Left lung (tissue), 10 donors: ENCODE measurements around the gene ERAL1. TPM values are rescaled to one million over a fixed set of nuclear protein-coding genes. Genes with fewer than 3 reads are reported as not detected.

Experiments used
- ATAC-seq: fragments of 200-7000 bp; cut with Tn5 transposase; one replicate; pipeline ENCODE4 v1.9.1; 2020; ENCODE audit warnings: moderate library complexity
- DNase-seq, 4 donors: peaks; one replicate each; pipeline ENCODE4 v3.0.0-alpha.2; 2013 to 2020
- H3K27ac ChIP-seq, 2 donors: fragments of 200-600 bp; sonication (generic) in 1 of 2; one replicate each; pipeline versions ENCODE4 v1.5.0 to v1.8.0; 2020 to 2021
- H3K27me3 ChIP-seq, 2 donors: fragments of 200-600 bp; sonication (generic) in 1 of 2; one replicate each; pipeline versions ENCODE4 v1.5.0 to v1.8.0; 2020 to 2021
- H3K36me3 ChIP-seq, 2 donors: fragments of 200-600 bp; sonication (generic) in 1 of 2; one replicate each; pipeline versions ENCODE4 v1.5.0 to v1.8.0; 2020 to 2021
- H3K4me1 ChIP-seq, 2 donors: fragments of 200-600 bp; one replicate each; pipeline ENCODE4 v1.8.0; 2021
- H3K4me3 ChIP-seq, 2 donors: fragments of 200-600 bp; sonication (generic) in 1 of 2; one replicate each; pipeline versions ENCODE4 v1.5.0 to v1.8.0; 2020 to 2021; ENCODE audit warnings: mild to moderate bottlenecking in 1 of 2
- H3K9me3 ChIP-seq, 2 donors: fragments of 200-600 bp; sonication (generic) in 1 of 2; one replicate each; pipeline versions ENCODE4 v1.5.0 to v1.8.0; 2020 to 2021
- intact Hi-C, 2 donors: fragments of 100-400 bp; cut with DNase I; formaldehyde crosslinking; loops; one replicate each; pipeline versions ENCODE4 v1.11.2 to v1.14.2; 2022
- polyA plus RNA-seq, 6 donors: library from polyadenylated mRNA; unstranded; fragments of 120-200 nt; gene quantifications; one replicate each; pipeline ENCODE4 v1.2.1, GENCODE V29; 2013; ENCODE audit not compliant: insufficient read length in 6 of 6
- total RNA-seq, 2 donors: library from RNA; stranded (reverse); fragmentation: NEBNext Ultra II Directional; extraction: Animal tissue kit (Norgen Biotek cat#: 25700); gene quantifications; one replicate each; pipeline ENCODE4 v1.2.1, GENCODE V29; 2021
- TF ChIP-seq, protein P1 (sequence below), 2 donors: fragments of 200-600 bp; sonication (generic) in 1 of 2; IDR thresholded peaks; one replicate each; pipeline versions ENCODE4 v1.5.0 to v1.8.0; 2021; ENCODE audit warnings: antibody characterized with exemption in 2 of 2
- donor health status: DM: no; HTN: yes; CAD: no.
- donor health status: DM: no; HTN: no; CAD: no.

The ERAL1 gene
- total and polyA plus RNA-seq, 8 donors = 30.0 to 70.1 (median 64.4) TPM

DNA sequence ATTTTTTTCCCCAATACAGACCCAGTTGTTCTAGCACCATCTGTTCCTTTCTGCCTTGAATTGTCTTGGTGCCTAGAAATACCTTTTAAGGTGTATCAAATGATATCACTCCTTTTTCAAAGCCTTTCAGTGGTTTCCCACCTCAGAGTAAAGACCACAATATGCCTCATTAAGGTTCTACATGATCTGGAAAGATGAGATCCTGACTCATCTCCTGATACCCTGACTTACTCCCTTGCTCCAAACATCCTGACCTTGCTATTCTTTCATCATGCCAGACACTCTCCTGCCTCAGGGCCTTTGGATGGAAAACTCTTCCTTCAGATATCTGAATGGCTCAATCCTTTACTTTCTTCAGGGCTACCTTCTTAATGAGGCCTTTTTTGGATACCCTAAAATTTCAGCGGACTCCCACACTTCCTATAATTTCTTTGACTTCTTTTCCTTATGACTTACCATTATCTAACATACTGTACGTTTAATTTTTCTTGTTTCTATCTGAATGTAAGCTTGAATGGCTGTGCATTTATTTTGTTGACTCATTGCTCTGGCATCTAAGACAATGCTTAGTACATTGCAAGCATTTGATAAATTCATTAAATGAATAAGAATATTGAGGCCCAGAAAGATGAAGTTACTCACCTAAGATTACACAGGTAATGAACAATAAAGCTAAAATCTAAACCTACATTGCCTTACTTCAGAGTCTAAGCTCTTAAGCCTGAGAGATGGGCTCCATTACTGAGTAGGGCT, 23.5 kb downstream of the ERAL1 start:
- TF ChIP-seq, protein P1, sequence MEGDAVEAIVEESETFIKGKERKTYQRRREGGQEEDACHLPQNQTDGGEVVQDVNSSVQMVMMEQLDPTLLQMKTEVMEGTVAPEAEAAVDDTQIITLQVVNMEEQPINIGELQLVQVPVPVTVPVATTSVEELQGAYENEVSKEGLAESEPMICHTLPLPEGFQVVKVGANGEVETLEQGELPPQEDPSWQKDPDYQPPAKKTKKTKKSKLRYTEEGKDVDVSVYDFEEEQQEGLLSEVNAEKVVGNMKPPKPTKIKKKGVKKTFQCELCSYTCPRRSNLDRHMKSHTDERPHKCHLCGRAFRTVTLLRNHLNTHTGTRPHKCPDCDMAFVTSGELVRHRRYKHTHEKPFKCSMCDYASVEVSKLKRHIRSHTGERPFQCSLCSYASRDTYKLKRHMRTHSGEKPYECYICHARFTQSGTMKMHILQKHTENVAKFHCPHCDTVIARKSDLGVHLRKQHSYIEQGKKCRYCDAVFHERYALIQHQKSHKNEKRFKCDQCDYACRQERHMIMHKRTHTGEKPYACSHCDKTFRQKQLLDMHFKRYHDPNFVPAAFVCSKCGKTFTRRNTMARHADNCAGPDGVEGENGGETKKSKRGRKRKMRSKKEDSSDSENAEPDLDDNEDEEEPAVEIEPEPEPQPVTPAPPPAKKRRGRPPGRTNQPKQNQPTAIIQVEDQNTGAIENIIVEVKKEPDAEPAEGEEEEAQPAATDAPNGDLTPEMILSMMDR (IDR thresholded peaks at IDR 0.05) = no peak
- Histone ChIP-seq H3K27ac (no peak overlapping the region), H3K36me3 (peaks cover 0 to 54% of the 10 kb centered on the region in 2 donors), H3K4me1 (no peaks in the 10 kb centered on the region), H3K27me3 (no peaks in the 10 kb centered on the region), H3K4me3 (no peak overlapping the region), H3K9me3 (no peaks in the 10 kb centered on the region)
- no peak for DNase-seq
- intact Hi-C loops = no loop called here
- ATAC-seq = no peak

DNA sequence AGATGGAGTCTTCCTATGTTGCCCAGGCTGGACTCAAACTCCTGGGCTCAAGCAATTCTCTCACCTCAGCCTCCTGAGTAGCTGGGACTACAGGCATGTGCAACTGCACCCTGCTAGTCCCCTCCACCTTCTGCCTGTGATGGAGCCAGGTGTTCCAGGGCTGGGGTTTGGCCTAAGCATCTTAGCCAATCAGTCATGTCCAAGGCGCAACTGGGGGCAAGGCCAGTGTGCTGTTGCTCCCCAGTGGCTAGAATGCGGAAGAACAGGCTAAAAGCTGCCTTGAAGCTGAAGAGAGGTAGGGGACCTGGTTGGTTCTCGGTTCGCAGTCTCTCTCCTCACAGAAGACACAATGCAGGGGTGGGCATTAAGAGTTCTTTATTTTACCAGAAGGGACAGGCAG, 24.2 kb downstream of the ERAL1 start:
- no peak overlapping the region for H3K4me3 ChIP-seq
- H3K27ac ChIP-seq = no peak overlapping the region
- ATAC-seq (peak; percentile 72), DNase-seq (peak in 2 of 4 donors; percentile 19 to 31)
- peaks cover 0 to 61% of the 10 kb centered on the region in 2 donors for H3K36me3 ChIP-seq
- TF ChIP-seq, protein P1 (IDR thresholded peaks at IDR 0.05) = no peak
- no peaks in the 10 kb centered on the region for H3K9me3 ChIP-seq
- H3K27me3 ChIP-seq = no peaks in the 10 kb centered on the region
- intact Hi-C loops = no loop called here
- no peaks in the 10 kb centered on the region for H3K4me1 ChIP-seq

DNA sequence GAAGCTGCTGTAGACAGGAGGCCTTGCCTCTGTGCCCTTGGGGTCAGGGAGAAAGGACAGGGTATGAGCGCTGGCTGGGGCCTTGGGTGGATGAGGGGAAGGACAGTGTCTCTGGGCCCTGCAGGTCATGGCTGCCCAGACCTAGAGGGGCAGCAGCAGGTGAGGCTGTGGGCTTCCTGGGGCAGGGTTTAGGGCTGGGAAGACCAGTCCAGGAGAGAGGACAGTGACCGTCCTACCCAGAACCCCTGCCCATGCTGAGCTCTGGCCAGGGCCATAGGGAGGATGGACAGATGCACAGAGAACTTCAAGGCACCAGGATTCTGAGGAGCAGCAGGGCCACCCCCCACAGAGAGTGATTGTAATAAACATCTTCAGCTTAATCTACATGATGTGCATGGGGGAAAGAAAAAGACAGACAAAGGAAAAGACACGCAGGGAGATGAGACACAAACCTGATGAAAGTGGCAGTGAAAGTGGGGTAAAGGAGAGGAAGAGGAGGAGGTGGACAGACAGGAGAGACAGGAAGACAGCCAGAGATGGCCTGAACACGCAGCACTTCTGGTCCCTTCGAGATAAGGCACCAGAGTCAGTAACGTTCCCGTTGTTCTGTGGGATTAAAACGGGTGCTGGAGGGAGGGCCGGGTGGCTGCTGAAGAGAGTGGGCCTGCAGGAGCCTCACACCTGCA, 25.2 kb downstream of the ERAL1 start:
- H3K36me3 ChIP-seq = peaks cover 0 to 71% of the 10 kb centered on the region in 2 donors
- ATAC-seq (no peak), DNase-seq (peak in 1 of 4 donors; percentile 39)
- no peak overlapping the region for H3K4me3 ChIP-seq
- H3K27me3 ChIP-seq = no peaks in the 10 kb centered on the region
- H3K9me3 ChIP-seq = no peaks in the 10 kb centered on the region
- TF ChIP-seq, protein P1 (IDR thresholded peaks at IDR 0.05) = no peak
- intact Hi-C loops = loop anchor here in 1 of 2 donors (5.0 kb wide), 1 partner anchor 33 kb away; no protein-coding TSS in a partner anchor
- no peaks in the 10 kb centered on the region for H3K4me1 ChIP-seq
- no peak overlapping the region for H3K27ac ChIP-seq

DNA sequence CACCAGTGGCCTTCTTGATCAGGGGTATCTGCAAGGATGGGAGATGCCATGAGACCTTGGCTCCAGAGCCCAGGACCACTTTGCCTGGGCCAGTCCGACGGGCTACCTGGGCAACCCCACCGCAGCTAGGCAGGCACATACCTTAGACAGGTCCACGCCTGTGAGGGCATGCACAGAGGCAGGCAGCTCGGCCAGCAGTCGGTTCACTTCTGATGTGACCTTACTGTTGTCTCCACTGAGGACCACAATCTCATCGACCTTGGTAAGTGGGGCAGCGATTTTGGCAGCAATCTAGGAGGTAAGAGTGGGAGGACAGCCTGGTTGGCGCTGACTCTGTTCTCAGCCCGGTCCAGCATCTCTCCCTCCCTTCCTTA, 25.7 kb downstream of the ERAL1 start:
- no peak overlapping the region for H3K4me3 ChIP-seq
- DNase-seq (peak in 1 of 4 donors; percentile 52), ATAC-seq (no peak)
- H3K4me1 ChIP-seq = no peaks in the 10 kb centered on the region
- no peaks in the 10 kb centered on the region for H3K9me3 ChIP-seq
- no peaks in the 10 kb centered on the region for H3K27me3 ChIP-seq
- H3K36me3 ChIP-seq = peaks cover 0 to 77% of the 10 kb centered on the region in 2 donors
- no peak overlapping the region for H3K27ac ChIP-seq
- TF ChIP-seq, protein P1 (IDR thresholded peaks at IDR 0.05) = no peak
- intact Hi-C loops = loop anchor here in 1 of 2 donors (5.0 kb wide), 1 partner anchor 33 kb away; no protein-coding TSS in a partner anchor

DNA sequence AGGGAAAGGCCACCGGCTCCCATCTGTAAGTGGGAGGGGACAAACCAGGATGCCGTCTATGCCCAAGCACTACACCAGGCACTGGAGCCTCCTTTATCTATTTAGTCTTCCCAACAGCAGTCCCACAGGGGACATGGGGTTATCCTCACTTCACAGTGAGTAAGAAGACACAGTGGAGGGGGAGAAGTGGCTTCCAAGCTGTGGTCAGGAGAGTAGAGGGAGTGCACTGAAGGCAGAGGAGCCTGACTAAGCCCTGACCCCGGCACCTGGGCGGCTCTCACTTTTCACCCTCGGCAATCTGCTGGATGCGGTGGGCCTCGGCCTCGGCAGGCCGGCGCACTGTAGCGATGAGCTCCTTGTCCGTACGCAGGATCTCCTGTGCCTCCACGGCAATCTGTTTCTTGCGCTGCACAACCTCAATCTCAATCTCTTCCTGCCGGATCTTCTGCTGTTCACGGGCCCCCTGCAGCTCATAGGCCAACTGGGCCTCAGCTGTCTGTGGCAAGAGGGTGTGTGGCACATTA, 26.8 kb downstream of the ERAL1 start:
- DNase-seq (no peak), ATAC-seq (no peak)
- Histone ChIP-seq H3K27ac (no peak overlapping the region), H3K4me3 (no peak overlapping the region), H3K4me1 (no peaks in the 10 kb centered on the region), H3K27me3 (no peaks in the 10 kb centered on the region), H3K9me3 (no peaks in the 10 kb centered on the region), H3K36me3 (peaks cover 0 to 87% of the 10 kb centered on the region in 2 donors)
- TF ChIP-seq, protein P1 (IDR thresholded peaks at IDR 0.05) = no peak
- intact Hi-C loops = loop anchor here in 1 of 2 donors (5.0 kb wide), 1 partner anchor 34 kb away; no protein-coding TSS in a partner anchor
